Ammon's horn (tissue), 1 donor: Measurements from ENCODE around the gene INPP4A.
A peak's percentile ranks its signal among the peaks of the same experiment; 100 is the strongest.

ENCODE experiments used
- DNase-seq: peaks from one replicate; pipeline ENCODE4 v3.0.0-alpha.2; 2016; ENCODE audit warnings: low spot score

INPP4A gene

DNA sequence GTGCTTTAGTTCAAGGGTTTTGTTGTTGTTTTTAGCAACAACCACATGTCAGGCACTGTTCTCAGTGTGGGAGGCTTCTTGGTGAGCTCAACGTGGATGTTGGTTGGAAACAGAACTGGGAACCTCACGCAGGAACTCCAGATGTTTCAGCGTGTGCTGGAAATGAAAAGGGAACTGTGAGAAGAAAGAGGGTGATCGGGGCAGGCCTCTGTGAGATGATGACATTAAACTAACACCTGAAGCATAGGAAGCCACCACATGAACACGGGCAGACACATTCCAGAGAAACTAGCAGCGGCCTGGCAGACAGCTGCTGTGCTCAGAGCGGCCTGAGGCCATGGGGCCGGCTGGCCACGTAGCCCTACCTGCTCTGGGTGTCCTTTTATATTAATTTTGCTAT is 97.2 kb downstream of the INPP4A start:
- DNase-seq = no peak

GRCh38 chr2:98543214-98543613 is 98.6 kb downstream of the INPP4A start:
- no peak for DNase-seq

- no peak for DNase-seq
These were observed 99.2 kb downstream of the INPP4A start for GRCh38 chr2:98543842-98544241.

DNA sequence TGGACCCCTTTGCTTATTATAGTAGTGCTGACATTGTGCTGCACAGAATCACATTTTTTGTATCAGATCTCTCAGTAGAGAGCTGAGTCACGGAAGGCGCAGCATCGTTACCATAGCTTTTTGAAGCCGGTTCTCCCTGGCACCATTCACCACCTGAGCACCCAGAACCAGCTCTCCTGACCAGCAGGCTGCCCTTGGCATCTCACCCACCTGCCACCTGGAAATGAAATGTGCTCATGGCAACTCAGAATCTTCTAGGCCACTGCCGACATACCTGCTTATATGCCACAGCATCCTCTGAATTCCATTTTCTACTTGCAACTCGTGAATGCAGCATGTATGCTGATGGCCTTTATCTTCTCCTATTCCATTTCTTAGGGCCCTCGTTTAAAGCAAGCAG is 100.9 kb downstream of the INPP4A start:
- DNase-seq = no peak

GRCh38 chr2:98546186-98546585 is 101.5 kb downstream of the INPP4A start:
- DNase-seq = no peak

- no peak for DNase-seq
These were observed 102.6 kb downstream of the INPP4A start for GRCh38 chr2:98547092-98547790.

DNA sequence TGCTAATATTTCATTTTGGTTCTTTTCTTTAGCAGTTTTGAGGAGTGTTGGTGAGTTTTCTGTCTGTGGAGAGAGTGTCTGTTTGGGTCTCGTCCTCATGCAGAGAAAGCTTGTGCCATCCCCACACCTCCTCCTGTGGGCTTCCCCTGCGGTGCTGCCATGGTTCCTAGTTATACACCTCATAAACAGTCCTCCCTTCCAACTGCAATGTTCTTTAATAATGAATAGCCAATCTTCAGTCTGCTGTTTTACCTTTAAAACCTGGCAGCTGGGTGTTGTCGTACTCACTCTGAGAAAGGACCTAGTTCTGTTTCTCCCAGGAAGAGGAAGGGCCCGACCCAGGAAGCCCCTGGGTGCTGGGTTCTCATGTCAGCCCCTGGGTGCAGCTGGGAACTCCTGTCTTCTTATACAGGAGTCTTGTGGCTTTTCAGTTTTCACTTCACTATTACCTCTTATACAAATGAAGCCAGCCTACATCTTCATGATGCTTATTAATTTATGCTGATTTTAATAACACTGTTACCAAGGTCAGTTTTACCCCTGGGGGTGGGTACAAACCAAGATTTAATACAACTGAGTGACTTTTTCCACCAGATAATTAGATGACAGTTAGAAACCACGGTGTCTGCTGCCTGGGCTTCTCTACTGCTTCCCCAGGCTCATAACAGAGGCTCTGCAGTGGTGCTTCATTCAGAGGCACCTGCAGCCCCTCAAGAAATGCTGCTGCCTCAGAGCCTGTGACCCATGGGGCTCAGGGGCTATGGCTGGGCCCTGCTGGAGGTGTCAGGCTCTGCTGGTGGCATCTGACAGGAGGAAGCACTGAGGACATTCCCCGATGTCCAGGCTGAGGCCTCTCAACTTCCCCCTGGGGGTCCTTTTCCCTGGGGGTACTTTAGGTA is 104.5 kb downstream of the INPP4A start:
- no peak for DNase-seq

DNA sequence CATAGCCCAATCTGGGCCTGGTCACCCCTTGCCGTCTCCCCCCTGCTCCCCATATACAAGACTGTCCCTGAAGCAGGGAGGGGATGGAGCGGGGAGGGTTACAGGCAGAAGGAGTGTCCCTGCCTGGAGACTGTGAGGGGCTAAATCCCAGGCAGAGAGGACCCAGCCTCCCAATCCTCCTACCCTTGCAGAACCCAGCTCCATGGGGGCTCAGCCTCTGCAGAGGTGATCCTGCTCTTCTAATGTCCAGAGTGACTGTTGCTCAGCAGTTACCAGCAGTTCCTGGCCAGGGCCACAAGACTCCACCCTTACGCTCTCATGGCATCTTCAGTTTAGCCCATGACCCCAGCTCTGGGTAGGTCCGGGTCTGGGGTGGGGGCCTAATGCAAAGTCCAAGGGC is 105.5 kb downstream of the INPP4A start:
- DNase-seq = no peak

GRCh38 chr2:98551316-98551715 is 106.7 kb downstream of the INPP4A start:
- DNase-seq = no peak

DNA sequence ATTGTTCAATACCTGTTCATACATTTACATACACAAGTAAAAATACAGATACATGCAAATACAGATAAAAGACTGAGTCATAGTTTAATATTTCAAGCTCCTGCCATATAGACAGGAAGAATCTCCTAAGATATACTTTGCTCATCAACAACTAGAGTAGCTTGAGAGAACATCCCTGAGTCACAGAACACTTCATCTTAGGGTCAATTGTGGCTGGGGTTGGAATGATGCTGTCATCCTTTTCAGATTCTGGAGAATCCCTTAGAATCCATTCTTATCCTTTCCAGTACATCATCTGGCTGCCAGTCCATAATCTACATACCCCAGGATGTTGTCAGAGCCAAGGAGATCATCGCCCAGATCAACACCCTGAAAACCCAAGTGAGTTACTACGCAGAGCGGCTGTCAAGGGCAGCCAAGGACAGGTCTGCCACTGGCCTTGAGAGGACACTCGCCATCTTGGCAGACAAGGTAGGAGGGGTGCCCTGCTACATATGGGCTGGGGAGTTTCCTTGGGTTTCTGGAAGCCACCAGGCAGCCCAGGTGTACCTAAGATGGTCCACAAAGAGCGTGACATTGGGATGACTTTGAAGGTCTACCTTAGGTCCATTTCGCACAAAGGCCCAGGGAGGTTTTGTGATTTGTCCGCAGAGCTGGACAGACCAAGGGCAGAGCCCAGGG is 108.0 kb downstream of the INPP4A start:
- no peak for DNase-seq

DNA sequence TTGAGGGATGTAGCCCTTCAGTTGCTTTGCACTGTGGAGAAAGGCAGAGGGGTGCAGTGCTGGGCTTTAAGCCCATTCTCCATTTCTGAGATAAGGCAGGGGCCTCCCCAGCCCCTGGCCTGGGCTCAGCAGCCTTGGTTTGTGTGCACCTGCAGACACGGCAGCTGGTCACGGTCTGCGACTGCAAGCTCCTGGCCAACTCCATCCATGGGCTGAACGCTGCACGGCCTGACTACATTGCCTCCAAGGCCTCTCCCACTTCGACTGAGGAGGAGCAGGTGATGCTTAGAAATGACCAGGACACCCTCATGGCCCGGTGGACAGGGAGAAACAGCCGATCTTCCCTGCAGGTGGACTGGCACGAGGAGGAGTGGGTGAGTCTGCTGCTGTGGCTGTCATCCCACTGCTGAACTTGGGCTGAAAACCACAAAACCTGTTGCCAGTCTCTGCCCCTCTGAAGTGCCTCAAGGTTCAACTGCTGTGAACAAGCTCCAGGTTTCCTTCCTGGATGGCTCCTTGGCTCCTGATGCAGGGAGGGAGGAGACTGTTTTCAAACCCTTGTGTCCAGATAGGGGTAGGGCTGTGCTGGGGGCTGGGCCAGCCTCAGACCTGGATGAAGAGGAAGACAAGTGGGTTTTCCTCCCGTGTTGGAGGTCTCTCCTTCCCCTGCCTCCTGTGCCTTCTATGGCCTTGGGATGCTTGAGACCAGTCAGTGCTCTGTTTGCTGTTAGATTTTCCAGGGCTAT is 109.6 kb downstream of the INPP4A start:
- DNase-seq = no peak

DNA sequence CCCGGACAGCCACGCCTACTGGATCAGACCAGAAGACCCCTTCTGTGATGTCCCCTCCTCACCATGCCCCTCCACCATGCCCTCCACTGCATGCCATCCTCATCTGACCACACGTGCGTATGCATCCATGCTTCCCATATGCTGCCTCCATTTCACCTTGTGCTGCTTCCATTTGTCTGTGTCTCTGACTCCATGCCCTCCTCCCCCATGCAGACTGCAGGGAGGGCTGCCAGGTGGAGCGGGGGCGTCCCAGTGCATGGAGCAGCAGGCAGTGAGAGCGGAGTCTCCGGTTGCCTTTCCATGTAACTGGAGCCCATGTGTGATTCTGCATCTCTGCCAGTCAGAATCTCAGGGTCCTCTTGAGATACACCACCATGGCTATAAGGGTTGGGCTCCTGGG is 111.0 kb downstream of the INPP4A start:
- peak; percentile 71 for DNase-seq

- DNase-seq = no peak
These were observed 111.8 kb downstream of the INPP4A start for GRCh38 chr2:98556344-98557033.

DNA sequence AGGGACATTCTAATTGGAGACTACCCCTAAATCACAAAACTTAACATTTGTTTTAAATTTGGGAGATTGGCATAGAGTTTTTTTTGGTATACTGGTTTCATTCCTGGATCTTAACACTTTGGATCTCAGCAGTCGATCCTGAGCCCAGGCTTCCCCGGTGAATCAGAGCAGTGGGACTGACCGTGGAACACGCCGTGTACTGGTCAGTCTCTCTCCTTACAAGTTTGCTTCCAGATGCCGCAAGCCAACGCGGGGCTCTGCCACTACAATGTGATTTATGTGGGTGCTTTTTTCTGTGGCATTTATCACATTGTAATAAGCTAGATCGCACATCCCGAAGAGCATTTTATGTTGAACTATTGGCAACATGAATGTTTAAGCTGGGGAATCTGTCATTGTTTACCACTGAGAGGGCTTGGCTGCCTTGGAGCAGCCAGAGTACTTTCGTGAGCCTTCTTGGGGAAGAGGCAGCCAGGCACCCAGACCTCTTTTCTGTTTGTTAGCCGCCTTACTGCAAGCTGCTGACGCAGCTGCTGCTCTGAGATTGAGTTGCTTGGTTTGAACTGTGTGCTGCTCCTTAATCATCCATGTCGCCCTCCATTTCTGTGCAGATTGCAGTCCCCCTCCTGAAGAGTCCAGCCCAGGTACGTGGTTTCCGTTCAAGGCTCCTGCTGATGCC is 114.3 kb downstream of the INPP4A start:
- peak; percentile 32 for DNase-seq

DNA sequence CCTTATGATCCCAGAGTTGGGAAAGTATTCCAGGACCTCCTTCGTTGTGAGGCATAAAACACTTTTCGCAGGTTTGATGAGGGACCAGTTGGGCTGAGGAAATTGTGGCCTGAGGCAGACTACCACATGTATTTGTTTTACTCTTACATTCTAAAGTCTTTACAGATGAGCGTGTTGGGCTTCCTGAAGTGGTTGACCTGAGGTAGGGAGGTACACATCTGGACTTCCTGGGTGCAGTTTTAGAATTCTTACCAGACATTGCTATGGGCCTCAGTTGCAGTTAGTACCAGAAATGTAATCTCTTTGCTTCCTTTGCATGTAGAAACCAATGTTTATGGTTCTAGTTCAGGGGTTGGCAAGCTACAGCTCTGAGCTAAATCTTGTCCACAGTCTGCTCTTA is 114.9 kb downstream of the INPP4A start:
- DNase-seq = no peak

DNA sequence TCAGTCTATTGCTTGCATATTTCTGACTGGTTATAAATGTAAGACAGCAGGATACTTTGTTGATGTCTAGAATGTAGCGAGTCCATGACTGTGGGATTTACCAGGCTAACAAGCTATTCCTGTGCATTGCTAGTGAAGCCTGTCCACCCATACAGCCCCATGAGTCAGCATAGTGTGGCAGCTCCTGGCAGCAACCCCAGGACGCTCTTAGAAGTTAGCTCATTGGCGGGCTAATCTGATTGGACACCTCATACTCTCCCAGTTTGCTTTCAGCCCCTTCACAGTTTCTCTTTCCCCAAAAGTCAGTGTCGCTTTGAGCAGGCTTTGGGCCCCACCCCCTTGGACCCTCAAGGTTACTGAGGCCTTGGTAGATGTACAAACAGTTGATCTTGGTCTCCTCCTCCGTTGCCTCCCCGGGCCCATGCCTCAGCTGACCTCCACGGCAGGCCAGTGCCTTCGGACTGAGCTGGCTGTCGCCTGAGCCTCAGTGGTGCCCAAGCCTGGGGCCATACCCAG is 115.7 kb downstream of the INPP4A start:
- no peak for DNase-seq

- no peak for DNase-seq
These were observed 116.4 kb downstream of the INPP4A start for GRCh38 chr2:98561018-98561417.

GRCh38 chr2:98561902-98562695 is 117.4 kb downstream of the INPP4A start:
- no peak for DNase-seq

GRCh38 chr2:98563394-98563793 is 118.7 kb downstream of the INPP4A start:
- no peak for DNase-seq
